GM18511 (cell line): ENCODE measurements around the gene CDH13.

Source experiments
- ATAC-seq: cut with Tn5 transposase; IDR thresholded peaks from one replicate; pipeline ENCODE4 v1.9.1; 2021; ENCODE audit warnings: mild to moderate bottlenecking, moderate library complexity; ENCODE audit not compliant: unreplicated experiment

Gene CDH13

DNA sequence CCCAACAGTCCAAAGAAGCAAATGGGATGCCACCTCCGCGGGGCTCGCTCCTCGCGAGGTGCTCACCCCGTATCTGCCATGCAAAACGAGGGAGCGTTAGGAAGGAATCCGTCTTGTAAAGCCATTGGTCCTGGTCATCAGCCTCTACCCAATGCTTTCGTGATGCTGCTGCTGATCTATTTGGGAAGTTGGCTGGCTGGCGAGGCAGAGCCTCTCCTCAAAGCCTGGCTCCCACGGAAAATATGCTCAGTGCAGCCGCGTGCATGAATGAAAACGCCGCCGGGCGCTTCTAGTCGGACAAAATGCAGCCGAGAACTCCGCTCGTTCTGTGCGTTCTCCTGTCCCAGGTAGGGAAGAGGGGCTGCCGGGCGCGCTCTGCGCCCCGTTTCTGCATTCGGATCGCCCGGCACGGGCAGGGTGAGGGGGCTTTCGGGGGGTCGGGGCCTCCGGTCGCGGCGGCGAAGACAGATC lies at the start of gene CDH13:
CDH13 (plus strand) TSS at position 179 of the 471 bp plus-strand sequence.
- no peak for ATAC-seq

DNA sequence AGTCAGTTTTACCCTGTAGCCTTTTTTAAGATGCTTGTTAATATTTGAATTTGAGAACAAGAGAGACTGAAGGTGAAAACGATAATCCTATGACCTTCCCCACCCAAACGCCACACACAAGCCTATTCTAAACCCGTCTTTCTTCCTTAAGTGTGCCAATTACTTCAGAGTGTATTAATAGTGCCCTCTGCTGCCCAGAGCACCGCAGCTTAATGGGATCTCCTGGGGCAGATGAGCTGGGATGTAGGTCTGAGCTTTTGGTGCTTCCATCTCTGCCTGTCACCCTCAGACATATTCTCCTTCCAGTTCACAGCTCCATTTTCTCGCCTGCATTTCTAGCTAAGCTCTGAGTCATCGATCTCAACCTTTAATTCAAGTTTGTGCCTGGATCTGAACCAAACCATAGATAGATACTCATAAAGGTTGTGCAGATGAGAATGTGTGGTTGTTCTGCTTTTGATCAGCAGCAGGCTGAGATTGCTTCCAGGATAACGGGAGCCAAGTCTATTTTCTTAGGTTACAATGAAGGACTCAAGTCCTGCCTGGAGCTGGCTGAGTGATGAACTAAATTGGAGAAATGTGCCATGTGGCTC lies 46.4 kb upstream of the CDH13 start:
- no peak for ATAC-seq

DNA sequence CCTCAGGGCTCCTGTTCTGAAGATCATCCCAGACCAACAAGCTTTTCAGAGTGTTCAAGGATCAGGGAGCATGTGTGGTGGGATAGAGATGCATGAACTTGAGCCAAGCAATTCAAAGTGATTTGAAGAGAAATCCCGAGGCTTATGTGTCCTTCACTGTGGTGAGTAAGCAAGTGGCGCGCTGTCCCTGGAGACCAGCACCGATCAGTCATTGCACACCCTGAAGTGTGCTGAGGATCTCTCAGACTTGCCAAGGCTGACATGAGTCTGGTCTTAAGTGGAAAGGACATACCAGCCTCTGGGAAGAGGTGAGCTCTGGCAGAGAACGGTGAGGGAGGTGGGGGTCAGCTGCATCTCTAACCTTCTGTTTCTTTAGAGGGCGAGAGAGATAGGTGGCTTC lies 43.8 kb upstream of the CDH13 start:
- ATAC-seq, result no peak

DNA sequence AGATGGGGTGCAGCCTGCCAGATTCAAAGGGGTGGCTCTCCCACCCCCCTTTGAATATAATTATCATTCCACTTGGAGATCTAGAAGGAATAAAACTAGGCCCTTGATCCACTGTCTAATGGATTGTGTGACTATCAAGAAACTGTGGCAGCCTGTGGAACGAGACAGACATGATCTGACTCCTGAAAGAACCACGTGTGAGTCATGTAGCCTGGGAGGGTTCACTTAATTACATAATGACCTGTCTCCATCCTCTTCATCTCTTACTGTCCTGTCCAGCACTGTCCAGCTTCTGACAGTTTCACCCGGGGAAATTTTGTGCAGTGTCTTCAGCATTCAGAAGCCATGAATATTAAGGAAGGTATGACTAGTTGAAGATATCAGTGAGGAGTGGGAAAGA lies 43.3 kb upstream of the CDH13 start:
- ATAC-seq, result no peak

DNA sequence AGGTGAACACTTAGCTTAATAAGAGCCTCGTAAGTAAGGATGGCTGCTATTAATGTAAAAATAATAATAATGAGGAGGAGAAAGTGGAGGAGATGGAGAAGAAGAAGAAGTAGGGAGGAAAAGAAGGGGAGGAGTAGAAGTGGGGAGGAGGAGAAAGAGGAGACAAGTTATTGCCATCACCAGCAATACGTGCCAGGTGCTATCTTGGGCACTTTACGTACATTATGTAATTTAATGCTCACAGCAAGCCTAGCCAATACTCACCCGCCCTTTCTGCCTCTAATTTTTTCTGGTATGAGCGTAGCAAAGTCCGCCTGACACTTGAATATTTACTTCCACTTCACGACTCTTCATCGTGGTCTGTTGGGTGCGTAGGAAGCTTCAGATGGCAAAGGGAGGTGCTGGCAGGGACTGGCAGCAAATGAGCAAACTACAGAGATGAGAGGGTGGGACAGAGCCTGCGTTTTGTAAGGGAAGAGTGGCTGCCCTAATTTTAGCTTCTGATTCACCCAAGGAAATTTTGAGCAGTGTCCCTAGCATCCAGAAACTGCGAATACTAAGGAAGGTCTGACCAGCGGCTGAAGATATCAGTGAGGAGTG lies 42.1 kb upstream of the CDH13 start:
- ATAC-seq, result no peak

DNA sequence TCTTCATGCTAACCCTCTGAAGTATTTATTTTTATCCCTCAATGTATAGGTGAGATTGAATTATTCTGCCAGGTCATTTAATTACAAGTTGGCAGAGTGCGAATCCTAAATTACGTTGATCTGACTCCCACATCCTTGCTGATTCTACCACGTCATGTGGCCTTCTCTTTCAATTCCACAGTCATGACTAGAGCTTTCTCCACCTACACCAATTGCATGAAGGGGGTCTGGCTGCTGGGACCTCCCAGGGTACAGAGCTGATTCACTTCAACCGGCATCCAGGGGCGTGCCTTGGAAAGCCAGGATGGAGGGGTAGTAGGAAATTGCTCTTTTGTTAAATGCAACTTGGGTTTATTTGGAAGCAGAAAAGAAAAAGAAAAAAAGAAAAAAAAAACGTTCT lies 41.1 kb upstream of the CDH13 start:
- ATAC-seq, result no peak

DNA sequence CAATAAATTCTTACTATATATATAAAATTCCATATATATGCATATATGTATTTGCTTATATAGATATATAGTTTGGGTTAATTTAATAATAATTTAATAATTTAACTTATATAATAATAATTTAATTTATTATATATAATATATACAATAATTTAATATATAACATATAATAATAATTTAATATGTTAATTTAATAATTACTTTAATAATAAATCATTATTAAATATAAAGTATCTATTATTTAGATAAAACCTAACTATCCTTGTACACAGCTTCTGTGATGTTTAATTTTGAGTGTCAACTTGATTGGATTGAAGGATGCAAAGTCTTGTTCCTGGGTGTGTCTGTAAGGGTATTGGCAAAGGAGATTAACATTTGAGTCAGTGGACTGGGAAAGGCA lies 40.6 kb upstream of the CDH13 start:
- ATAC-seq, result no peak

DNA sequence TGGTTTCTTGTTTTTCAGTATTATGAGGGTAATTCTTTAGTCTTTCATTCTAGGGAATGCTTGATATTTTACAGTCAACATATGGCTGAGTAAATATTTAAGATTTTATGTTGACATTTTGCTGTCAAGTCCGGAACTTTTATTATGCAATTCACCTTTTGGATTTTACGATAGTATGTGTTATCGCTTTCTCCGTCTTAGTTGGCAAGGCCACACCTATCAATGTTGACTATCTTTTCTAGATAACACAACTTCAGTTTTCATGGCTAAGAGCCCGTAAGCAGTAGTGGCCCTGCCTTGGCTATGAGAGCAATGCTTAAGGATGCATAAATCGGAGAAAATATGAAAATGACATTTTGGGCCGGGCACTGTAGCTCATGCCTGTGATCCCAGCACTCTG lies 39.5 kb upstream of the CDH13 start:
- no peak for ATAC-seq

DNA sequence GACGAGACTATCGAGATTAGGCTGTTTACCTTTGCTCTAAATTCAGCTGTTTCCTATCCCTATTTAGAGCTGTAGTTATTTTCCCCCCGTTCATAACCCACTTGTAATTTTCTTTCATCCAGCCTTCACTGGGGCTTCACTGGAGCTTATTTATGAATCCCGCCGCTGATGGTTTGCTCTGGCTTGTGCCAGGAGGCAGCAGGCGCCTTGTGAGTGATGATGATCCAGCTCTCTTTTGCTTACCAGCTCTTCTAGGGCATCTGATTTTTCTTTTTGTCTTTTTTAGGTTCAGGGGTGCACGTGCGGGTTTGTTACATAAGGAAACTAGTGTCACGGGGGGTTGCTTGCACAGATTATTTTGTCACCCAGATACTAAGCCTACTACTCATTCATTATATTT lies 37.4 kb upstream of the CDH13 start:
- ATAC-seq, result no peak

DNA sequence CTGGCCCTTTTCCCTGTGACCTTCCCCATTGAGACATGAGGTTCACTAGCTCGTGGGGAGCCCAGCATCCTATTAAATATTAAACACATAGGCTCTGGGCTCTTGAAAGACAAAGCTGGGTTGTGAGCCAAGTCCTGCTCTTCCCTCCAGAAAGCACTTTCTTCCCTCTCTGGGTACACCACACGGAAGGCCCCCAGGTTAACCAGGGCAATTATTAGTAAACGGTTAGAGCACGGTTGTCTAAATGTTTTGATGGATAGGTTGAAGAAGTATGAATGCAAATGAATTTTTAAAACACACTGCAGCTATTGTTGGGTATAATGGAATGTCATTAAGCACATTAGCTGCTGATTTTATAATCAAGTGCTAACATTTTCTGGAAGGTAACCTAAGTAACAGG lies 32.7 kb upstream of the CDH13 start:
- ATAC-seq, result no peak

DNA sequence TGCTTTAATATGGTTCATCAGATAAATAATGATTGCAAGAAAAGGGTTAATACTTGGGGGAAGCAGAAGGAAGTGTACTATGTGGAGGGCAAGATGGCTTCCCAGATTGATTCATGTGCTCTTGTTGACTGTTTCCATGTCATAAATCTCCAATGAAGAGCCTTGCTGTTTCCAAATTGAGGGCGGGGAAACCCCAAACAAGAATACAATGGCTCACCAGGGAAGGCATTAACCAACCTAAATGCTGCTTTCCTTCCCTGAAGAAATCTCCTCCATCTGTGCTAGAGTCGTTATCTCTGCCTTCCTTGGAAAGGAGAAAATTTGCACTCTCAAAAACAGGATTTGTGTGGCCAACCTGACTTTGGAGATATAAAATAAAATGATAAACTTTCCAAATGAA lies 28.0 kb upstream of the CDH13 start:
- no peak for ATAC-seq

DNA sequence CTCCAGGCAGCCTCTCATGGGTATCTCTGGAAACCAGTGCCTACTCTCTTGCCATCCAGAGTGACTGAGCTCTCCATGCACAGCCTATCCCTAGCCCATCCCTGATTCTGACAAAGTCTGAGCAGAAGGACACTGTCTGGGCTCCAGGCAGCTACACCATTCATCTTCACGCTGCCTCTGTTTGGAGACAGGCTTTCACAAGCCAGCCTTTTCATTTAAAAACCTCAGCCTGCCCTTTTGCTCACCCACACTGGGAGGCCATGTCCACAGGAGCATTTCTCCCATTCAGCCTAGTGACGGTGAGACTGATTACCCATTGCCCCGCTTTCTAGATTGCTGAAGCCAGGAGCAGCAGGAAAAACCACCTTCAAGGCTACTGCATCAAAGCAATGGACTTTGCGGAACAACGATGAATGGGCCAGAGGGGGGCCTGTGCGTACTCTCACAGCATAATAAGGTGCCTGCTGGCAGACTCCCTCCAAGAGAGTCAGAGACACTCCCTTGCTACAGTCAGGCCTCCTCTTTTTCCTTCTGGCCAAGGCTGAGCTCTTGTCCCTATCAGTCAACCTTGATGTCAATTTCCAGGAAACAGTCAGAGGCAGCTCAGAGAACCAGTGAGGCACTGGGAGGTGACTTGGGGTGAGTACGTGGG lies 24.7 kb upstream of the CDH13 start:
- no peak for ATAC-seq

DNA sequence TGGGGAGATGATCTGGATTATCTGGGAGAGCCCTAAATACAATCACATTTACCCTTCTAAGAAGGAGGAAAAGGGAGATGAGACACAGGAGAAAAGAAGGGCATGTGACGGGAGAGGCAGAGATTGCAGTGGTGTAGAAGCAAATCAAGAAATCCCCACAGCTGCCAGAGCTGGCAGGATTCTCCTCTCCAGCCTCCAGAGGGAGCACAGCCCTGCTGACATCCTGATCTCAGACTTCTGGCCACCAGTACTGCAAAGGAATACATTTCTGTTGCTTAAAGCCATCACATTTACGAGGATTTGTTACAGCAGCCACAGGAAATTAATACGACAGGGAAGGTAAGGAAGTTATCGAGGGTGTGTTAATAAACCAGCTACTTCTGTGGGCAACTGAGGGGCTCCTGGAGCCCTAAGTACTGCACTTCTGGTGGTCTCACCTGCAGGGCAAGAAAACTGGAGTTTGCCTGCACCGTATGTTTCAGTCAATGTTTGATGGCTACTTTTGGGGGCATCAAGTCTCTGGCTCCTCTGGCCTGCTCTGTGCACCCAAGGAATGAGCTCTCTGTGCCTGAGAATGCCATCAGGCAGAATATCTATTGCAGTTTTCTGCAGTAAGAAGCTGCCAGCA lies 22.9 kb upstream of the CDH13 start:
- no peak for ATAC-seq

DNA sequence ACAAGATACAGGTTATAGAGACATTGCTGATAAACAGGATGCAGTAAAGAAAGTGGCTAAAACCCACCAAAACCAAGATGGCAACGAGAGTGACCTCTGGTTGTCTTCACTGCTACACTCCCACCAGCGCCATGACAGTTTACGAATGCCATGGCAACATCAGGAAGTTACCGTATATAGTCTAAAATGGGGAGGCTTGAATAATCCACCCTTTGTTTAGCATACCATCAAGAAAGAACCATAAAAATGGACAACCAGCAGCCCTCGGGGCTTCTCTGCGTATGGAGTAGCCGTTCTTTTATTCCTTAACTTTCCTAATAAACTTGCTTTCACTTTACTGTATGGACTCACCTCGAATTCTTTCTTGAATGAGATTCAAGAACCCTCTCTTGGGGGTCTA lies 21.7 kb upstream of the CDH13 start:
- no peak for ATAC-seq

DNA sequence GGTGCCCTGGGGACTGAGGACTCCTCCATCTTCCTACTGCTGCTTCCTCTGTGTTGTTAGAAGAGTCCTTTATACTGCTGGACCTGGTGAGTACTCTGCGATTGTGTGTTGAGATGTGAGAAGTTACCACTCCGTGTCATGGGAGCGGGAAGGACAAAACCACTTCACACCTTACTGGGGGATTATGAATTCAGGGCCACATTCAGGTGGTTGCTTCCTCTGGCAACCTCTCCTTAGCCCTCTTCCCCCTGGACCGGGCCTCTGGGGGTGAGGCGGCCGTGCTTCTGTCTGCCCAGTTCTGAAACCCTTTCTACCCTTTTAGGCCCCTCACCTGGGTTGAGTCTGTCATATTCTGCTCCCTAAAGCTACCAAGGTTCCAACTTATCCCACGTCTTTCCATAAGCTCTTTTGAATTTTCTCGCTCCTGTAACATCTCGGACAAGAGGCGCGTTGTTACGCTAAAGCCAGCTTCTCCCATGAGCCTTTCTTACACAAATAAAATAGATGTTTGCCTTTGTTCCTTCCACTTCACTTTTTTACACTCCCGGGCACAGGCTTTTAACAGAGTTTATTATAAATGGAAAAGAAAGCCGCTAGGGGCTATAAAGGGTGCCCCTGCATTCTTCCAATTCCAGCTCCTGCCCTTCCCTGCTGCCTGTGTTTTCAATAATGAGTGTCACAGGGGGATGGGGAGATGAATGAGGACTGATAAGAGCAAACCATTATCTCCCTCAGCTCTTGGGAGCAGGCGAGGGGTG lies 20.7 kb upstream of the CDH13 start:
- ATAC-seq, result no peak

DNA sequence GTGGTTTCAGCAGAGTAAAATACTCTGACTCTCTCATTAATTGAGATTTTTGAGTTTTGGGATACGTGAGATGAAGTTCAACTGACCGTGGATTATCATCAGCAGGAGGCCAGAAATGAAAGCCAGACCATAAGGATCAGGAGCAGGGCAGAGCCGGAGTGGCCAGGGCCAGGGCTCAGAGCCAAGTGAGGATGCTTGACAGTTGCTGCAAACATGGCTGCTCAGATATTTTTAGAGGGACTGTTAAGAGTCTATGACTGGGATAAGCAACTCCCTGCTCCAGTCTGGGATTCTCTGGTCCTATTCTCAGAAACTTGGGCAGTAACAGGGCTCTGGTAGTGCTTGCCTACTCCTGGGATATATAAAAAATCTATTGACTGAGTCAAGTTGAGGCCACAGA lies 17.6 kb upstream of the CDH13 start:
- no peak for ATAC-seq

DNA sequence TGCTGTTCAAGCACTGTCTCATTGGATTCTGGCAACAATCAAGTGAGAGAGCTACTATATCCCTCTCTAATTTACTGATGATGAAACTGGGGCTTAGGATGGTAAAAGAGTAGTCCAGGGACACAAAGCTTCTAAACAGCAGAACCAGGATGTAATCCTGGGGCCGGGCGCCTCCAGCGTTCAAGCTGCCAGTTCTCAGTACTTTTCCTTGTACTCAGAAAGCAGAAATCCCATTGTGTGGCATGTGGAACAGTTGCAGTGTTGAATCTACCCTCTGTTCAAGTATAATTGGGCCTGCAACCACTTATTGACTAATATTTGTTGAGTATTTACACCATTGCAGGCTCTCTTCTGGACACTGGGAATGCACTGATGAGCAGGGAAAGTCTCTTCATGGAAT lies 14.5 kb upstream of the CDH13 start:
- ATAC-seq, result no peak

DNA sequence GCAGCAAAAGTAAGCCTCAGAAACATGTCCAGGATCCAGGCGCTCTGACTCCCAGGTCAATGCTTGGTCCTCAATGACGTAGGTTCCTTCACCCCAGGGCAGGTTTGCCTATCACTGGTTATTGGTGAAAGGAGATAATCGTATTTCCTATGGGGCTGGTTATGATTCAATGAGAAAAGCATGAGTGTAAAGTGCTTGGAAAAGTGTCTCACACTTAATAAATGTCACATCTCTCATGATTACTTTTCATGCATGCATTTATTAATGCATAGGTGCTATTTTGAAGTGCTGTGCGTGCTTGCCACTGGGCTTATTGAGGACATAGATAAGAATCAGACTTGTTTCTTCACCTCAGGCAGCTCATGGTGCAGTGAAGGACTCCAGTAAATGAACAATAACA lies 10.4 kb upstream of the CDH13 start:
- no peak for ATAC-seq

DNA sequence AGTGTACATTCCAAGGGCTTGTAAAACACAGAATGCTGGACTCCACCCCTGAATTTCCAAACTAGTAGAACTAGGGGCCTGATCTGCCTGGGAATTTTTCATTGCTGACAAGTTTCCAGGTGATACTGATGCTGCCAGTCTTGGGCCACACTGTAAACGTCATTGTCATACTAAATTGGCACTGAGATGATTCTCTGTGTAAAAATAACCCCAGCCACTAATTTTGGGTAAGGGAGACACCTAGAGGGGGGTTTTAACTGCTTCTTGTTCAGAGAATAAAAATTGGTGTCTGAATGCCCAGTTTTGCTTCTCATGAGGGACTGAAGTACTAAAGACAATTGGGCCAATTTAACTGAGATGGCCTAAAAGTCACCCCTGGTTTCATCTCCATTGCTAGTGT lies 5.0 kb upstream of the CDH13 start:
- no peak for ATAC-seq

DNA sequence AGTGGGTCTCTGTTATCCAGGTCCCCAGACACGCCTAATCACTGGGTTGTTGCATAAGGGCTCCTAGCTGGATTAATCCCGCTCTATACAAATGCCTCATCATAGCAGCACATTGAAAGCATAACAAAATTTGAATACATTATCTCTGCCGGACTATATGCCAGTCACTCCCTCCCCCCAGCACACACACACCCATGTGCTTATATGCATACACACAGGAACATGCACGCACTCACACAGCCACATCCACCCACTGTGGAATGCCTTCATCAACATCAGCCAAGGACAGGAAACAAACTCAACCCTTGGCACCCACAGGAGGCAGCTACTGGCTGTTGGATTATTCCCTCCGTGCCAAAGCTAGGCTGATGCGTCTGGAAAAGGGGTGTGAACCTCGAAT lies 3.5 kb upstream of the CDH13 start:
- no peak for ATAC-seq
